Heart right ventricle (tissue), 16 donors: ENCODE data around the gene SPACA4. TPM values are rescaled to one million over a fixed set of nuclear protein-coding genes. Genes with fewer than 3 reads are reported as not detected.
A peak's percentile ranks its signal among the peaks of the same experiment; 100 is the strongest.

Experiments
- ATAC-seq, 8 donors: fragments of 200-7000 bp; cut with Tn5 transposase; one replicate each; pipeline ENCODE4 v1.9.1; 2020; ENCODE audit warnings: mild to moderate bottlenecking in 8 of 8, moderate library complexity in 8 of 8, moderate number of reproducible peaks in 1 of 8
- DNase-seq, 2 donors: peaks; one replicate each; pipeline ENCODE4 v3.0.0-alpha.2; 2020
- H3K27ac ChIP-seq, 10 donors: fragments of 200-600 bp; sonication (generic) in 2 of 10; one replicate each; pipeline versions ENCODE4 v1.5.0 to v1.8.0; 2020 to 2022; ENCODE audit warnings: mild to moderate bottlenecking in 3 of 10
- H3K27me3 ChIP-seq, 7 donors: fragments of 200-600 bp; one replicate each; pipeline ENCODE4 v1.8.0; 2021 to 2022; ENCODE audit warnings: mild to moderate bottlenecking in 2 of 7
- H3K36me3 ChIP-seq, 9 donors: fragments of 200-600 bp; sonication (generic) in 1 of 9; one replicate each; pipeline versions ENCODE4 v1.5.0 to v1.8.0; 2020 to 2022; ENCODE audit warnings: mild to moderate bottlenecking in 2 of 9
- H3K4me1 ChIP-seq, 9 donors: fragments of 200-600 bp; sonication (generic) in 1 of 9; one replicate each; pipeline versions ENCODE4 v1.5.0 to v1.8.0; 2020 to 2022; ENCODE audit warnings: mild to moderate bottlenecking in 4 of 9
- H3K4me3 ChIP-seq, 10 donors: fragments of 200-600 bp; sonication (generic) in 2 of 10; one replicate each; pipeline versions ENCODE4 v1.5.0 to v1.8.0; 2020 to 2022; ENCODE audit warnings: mild to moderate bottlenecking in 7 of 10, moderate library complexity in 2 of 10
- H3K9me3 ChIP-seq, 11 donors: fragments of 200-600 bp in 10 of 11; sonication (generic) in 2 of 11; one replicate each; pipeline versions ENCODE4 v1.5.0 to v1.8.0; 2013 to 2022; ENCODE audit warnings: mild to moderate bottlenecking in 2 of 11, control low read depth in 1 of 11, moderate library complexity in 1 of 11
- WGBS, 2 donors: extraction: QIAGEN DNeasy Blood & Tissue Kit; methylation state at CpG; one replicate each; pipeline ENCODE4 v1.1.7; 2013; ENCODE audit warnings: inconsistent platforms in 1 of 2; 5-methylcytosine and 5-hydroxymethylcytosine counted together
- intact Hi-C, 10 donors: fragments of 100-400 bp; cut with DNase I; formaldehyde crosslinking; loops; one replicate each; pipeline versions ENCODE4 v1.11.1 to v1.14.2; 2022
- long read RNA-seq, 3 donors: library from polyadenylated mRNA; unstranded; transcript quantifications; one replicate each; pipeline ENCODE4 v2.0.0, GENCODE V29; 2020 to 2021
- polyA plus RNA-seq, 2 donors: library from polyadenylated mRNA; stranded (reverse); fragments of 200-250 nt; gene quantifications; one replicate each; pipeline ENCODE4 v1.2.3, GENCODE V29; 2013
- total RNA-seq, 10 donors: library from RNA; stranded (reverse); fragmentation: NEBNext Ultra II Directional in 3 of 10; extraction: Animal tissue kit (Norgen Biotek cat#: 25700) in 3 of 10; gene quantifications; one replicate each; pipeline versions ENCODE4 v1.2.1 to v1.2.4, GENCODE V29; 2021 to 2023
- TF ChIP-seq, protein P1 (sequence below), 9 donors: fragments of 200-600 bp; sonication (generic) in 2 of 9; IDR thresholded peaks; one replicate each; pipeline versions ENCODE4 v1.5.0 to v1.8.0; 2021 to 2022; ENCODE audit warnings: antibody characterized with exemption in 9 of 9, mild to moderate bottlenecking in 5 of 9, moderate library complexity in 1 of 9
- donor health status: Arrhythmogenic right ventricular cardiomyopathy.
- donor health status: ischemic (EF 13 %, LVEDD 7.1; RV severe dilation, severe dysfunction).
- donor health status: healthy with polysubstance abuse.
- donor health status: DM: no; HTN: yes; CAD: no.
- donor health status: DM: no; HTN: no; CAD: no.
- donor health status: ischemic (EF 25% LVEDD 6.9; RV normal size, moderate dysfunction).
- donor health status: ischemic (EF 25% LVEDD 5.7; RV mildly dilated, moderate dysfunction).
- donor health status: healthy.
- donor health status: DM: yes; HTN: yes; CAD: no.
- donor health status: Ischemic cardiomyopathy.
- donor health status: ischemic (EF 35%, LVEDD 5.7; RV mildly dilated, moderate dysfunction).
- donor health status: nonischemic (EF 11% LVEDD 7.7; RV severe dilation, severe dysfunction).
- donor health status: DM: yes; HTN: yes; CAD: no.
- donor health status: PGD.
- donor health status: ischemic (EF 29% LVEDD 5.4; RV normal size, mild dysfunction).
- donor health status: nonischemic (EF 23%, LVEDD 6.1; RV moderate dilation, normal function).

SPACA4 gene, protein sequence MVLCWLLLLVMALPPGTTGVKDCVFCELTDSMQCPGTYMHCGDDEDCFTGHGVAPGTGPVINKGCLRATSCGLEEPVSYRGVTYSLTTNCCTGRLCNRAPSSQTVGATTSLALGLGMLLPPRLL
- total RNA-seq (not detected), polyA plus RNA-seq (not detected)
- long read RNA-seq, donor 1, result 0 reads
- long read RNA-seq, donor 2, result 0 reads
- long read RNA-seq, donor 3, result 0 reads

DNA sequence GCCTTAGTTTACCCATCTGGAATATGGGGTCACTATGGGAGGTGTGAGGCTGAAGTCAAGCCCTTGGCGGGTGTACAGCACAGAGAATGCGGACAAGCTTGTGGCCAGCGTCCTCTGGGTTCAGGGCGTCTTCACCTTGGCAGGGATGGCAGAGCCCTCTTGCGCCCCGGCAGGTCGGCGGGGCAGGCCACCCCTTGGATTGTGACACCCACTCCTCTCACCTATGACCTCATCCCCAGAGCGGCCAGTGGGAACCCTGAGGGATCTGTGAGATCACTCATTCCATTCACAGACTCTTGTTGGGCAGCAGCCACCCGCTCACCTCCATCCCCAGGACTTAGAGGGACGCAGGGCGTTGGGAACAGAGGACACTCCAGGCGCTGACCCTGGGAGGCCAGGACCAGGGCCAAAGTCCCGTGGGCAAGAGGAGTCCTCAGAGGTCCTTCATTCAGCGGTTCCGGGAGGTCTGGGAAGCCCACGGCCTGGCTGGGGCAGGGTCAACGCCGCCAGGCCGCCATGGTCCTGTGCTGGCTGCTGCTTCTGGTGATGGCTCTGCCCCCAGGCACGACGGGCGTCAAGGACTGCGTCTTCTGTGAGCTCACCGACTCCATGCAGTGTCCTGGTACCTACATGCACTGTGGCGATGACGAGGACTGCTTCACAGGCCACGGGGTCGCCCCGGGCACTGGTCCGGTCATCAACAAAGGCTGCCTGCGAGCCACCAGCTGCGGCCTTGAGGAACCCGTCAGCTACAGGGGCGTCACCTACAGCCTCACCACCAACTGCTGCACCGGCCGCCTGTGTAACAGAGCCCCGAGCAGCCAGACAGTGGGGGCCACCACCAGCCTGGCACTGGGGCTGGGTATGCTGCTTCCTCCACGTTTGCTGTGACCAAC lies at the start of gene SPACA4:
TSS of gene SPACA4 (plus strand) at position 280 of the 896 bp plus-strand sequence. CDS start at position 517, 237 bp downstream.
- Histone ChIP-seq H3K9me3 (no peaks in the 10 kb centered on the region), H3K36me3 (no peaks in the 10 kb centered on the region), H3K4me1 (peaks cover 0 to 7% (median 0%) of the 10 kb centered on the region in 9 donors), H3K4me3 (no peak within 1 kb of the TSS), H3K27me3 (no peaks in the 10 kb centered on the region), H3K27ac (no peak within 1 kb of the TSS)
- ATAC-seq, result peak in 1 of 8 donors; percentile 24
- no peak for DNase-seq
- WGBS, 2 donors, result 85 to 89% methylated on average over 39 of the region's 39 CpGs
- intact Hi-C loops, result no loop called here
- TF ChIP-seq, protein P1, sequence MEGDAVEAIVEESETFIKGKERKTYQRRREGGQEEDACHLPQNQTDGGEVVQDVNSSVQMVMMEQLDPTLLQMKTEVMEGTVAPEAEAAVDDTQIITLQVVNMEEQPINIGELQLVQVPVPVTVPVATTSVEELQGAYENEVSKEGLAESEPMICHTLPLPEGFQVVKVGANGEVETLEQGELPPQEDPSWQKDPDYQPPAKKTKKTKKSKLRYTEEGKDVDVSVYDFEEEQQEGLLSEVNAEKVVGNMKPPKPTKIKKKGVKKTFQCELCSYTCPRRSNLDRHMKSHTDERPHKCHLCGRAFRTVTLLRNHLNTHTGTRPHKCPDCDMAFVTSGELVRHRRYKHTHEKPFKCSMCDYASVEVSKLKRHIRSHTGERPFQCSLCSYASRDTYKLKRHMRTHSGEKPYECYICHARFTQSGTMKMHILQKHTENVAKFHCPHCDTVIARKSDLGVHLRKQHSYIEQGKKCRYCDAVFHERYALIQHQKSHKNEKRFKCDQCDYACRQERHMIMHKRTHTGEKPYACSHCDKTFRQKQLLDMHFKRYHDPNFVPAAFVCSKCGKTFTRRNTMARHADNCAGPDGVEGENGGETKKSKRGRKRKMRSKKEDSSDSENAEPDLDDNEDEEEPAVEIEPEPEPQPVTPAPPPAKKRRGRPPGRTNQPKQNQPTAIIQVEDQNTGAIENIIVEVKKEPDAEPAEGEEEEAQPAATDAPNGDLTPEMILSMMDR (IDR thresholded peaks at IDR 0.05), result no peak

DNA sequence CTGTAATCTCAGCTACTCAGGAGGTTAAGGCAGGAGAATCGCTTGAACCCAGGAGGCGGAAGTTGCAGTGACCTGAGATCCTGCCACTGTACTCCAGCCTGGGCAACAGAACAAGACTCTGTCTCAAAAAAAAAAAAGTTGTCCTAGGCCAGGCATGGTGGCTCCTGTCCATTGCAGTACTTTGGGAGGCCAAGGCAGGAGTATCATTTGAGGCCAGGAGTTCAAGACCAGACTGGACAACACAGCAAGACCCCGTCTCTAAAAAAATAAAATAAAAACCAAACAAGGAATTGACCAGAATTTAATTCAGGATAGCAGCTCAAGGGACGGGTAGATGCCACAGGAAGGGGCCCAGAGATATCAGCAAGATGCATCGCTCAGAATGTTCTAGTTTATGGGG lies 49.7 kb upstream of the SPACA4 start:
- H3K4me3 ChIP-seq, result no peak overlapping the region
- no peaks in the 10 kb centered on the region for H3K9me3 ChIP-seq
- no peaks in the 10 kb centered on the region for H3K36me3 ChIP-seq
- intact Hi-C loops, result no loop called here
- WGBS, 2 donors, result 91 to 93% methylated on average over 5 of the region's 5 CpGs
- DNase-seq (no peak), ATAC-seq (no peak)
- peaks cover 0 to 56% (median 29%) of the 10 kb centered on the region in 7 donors for H3K27me3 ChIP-seq
- H3K27ac ChIP-seq, result no peak overlapping the region
- H3K4me1 ChIP-seq, result peaks cover 0 to 4% (median 0%) of the 10 kb centered on the region in 9 donors
- TF ChIP-seq, protein P1 (IDR thresholded peaks at IDR 0.05), result no peak

DNA sequence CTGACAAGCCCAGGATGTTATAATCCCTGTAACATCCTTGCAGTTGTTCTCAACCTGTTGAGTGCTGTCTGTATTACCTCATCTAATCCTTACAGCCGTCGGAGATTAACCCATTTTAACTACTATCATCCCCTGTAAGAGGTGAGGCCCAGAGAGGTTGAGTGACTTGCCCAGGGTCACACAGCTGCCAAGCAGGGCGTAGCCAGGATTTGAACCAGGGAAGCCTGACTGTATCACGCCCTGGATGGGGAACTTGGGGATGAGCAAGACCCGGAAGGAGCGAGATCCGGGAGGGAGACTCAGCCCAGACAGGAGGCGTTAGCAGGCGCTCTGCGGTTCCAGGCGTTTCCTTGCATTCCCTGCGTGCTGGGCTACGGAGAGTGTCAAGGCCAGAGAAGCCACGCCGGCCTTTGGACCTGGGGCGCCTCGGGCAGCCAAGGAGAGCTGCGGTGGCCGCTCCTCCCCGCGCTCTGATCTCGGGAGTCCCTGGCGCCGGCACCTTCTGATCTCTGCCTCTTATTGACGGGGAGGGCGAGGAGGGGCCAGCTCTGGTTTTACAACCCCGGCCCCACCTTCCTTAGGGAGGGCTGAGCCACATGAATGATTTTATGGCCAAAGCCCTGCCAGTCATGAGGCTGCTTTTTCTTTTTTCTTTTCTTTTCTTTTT lies 48.4 kb upstream of the SPACA4 start:
- ATAC-seq (peak in 1 of 8 donors; percentile 31), DNase-seq (peak in 1 of 2 donors; percentile 21)
- TF ChIP-seq, protein P1 (IDR thresholded peaks at IDR 0.05), result no peak
- whole genome bisulfite sequencing, 2 donors, result 14 to 17% methylated on average over 27 of the region's 27 CpGs
- H3K36me3 ChIP-seq, result no peaks in the 10 kb centered on the region
- H3K4me1 ChIP-seq, result peaks cover 0 to 4% (median 0%) of the 10 kb centered on the region in 9 donors
- H3K27me3 ChIP-seq, result peaks cover 0 to 49% (median 25%) of the 10 kb centered on the region in 7 donors
- H3K9me3 ChIP-seq, result no peaks in the 10 kb centered on the region
- no peak overlapping the region for H3K27ac ChIP-seq
- peak overlapping the region in 1 of 10 donors; percentile 3 for H3K4me3 ChIP-seq
- intact Hi-C loops, result no loop called here

DNA sequence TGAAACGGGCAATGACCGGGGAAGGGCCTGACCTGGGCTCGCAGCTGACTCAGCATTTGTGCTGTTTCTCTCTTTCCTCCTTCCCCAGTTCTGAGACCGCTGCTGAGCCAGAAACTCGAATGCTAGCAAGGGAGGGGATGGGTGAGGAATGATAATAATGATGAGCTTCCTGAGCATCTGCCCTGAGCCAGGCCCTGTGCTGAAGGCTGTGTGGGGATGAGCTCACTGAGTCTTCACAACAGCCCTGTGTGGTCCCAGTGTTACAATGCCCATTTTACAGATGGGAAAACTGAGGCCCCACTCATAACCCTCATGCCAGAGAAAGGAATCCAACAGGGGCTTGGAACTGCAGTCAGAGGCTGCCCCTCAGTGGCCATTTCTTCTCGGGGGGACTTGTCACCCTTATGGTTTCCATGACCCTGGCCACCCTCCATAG lies 46.4 kb upstream of the SPACA4 start:
- intact Hi-C loops, result no loop called here
- H3K27ac ChIP-seq, result no peak overlapping the region
- 85% methylated on average over 6 of the region's 6 CpGs for WGBS, 2 donors
- H3K9me3 ChIP-seq, result no peaks in the 10 kb centered on the region
- peaks cover 0 to 35% (median 18%) of the 10 kb centered on the region in 7 donors for H3K27me3 ChIP-seq
- peaks cover 0 to 4% (median 0%) of the 10 kb centered on the region in 9 donors for H3K4me1 ChIP-seq
- no peak overlapping the region for H3K4me3 ChIP-seq
- no peaks in the 10 kb centered on the region for H3K36me3 ChIP-seq
- DNase-seq, result no peak
- no peak for ATAC-seq
- TF ChIP-seq, protein P1 (IDR thresholded peaks at IDR 0.05), result no peak
